D721Med (cell line): Measurements from ENCODE around the gene ZNF689.

Experiments used
- DNase-seq: peaks from one replicate; pipeline ENCODE4 v3.0.0; 2011; ENCODE audit warnings: low spot score; ENCODE audit not compliant: insufficient read length
- FAIRE-seq: peaks from 2 replicates; lab custom pipeline; 2011; peaks lifted over from hg19 to GRCh38; lab: Jason Lieb, UNC
- CTCF ChIP-seq: IDR thresholded peaks from 2 replicates; pipeline ENCODE4 v1.5.1; 2012; ENCODE audit warnings: mild to moderate bottlenecking, control low read depth; ENCODE audit not compliant: insufficient read depth; ENCODE audit errors: missing control alignments

The ZNF689 gene

GRCh38 chr16:30561089-30561816, 48.9 kb downstream of the ZNF689 start:
- TF ChIP-seq CTCF = no peak
- no peak for FAIRE-seq
- DNase-seq = no peak

GRCh38 chr16:30559690-30560089, 50.5 kb downstream of the ZNF689 start:
- no peak for TF ChIP-seq CTCF
- FAIRE-seq = no peak
- no peak for DNase-seq

GRCh38 chr16:30558789-30559377, 51.3 kb downstream of the ZNF689 start:
- FAIRE-seq = no peak
- DNase-seq = no peak
- no peak for TF ChIP-seq CTCF

GRCh38 chr16:30557957-30558788, 52.0 kb downstream of the ZNF689 start, which contains the start of gene ZNF764:
TSS of gene ZNF764 (minus strand) at chr16:30558374. CDS start at chr16:30558182, 192 bp downstream.
- peak; percentile 90 for DNase-seq
- TF ChIP-seq CTCF = no peak
- FAIRE-seq = no peak

GRCh38 chr16:30557707-30557956, 52.6 kb downstream of the ZNF689 start:
- DNase-seq (no peak), FAIRE-seq (no peak)
- TF ChIP-seq CTCF = no peak

GRCh38 chr16:30556125-30556473, 54.1 kb downstream of the ZNF689 start:
- DNase-seq = no peak
- no peak for FAIRE-seq
- no peak for TF ChIP-seq CTCF
